Muscle layer of duodenum (tissue), 2 donors: ENCODE measurements around the gene CD68.
"Not testable (repeated sequence)": the region's sequence is repeated elsewhere in the genome, so short reads cannot be mapped to it uniquely, and the experiment has no call there.

Experiments
- H3K27ac ChIP-seq: one replicate; pipeline ENCODE4 v1.7.0; 2013; ENCODE audit warnings: mild to moderate bottlenecking, low read length
- H3K27me3 ChIP-seq: one replicate; pipeline ENCODE4 v1.7.0; 2013; ENCODE audit warnings: low read depth, mild to moderate bottlenecking, control low read depth, low read length
- H3K36me3 ChIP-seq, 2 donors: one replicate each; pipeline ENCODE4 v1.7.0; 2013; ENCODE audit warnings: low read length in 2 of 2, control low read depth in 1 of 2, mild to moderate bottlenecking in 1 of 2; ENCODE audit not compliant: insufficient read depth in 2 of 2, control insufficient read depth in 1 of 2
- H3K4me1 ChIP-seq, 2 donors: one replicate each; pipeline ENCODE4 v1.7.0; 2013; ENCODE audit warnings: low read length in 2 of 2, mild to moderate bottlenecking in 2 of 2, control low read depth in 1 of 2, moderate library complexity in 1 of 2; ENCODE audit not compliant: insufficient read depth in 2 of 2, control insufficient read depth in 1 of 2
- H3K4me3 ChIP-seq, 2 donors: one replicate each; pipeline ENCODE4 v1.7.0; 2013; ENCODE audit warnings: low read length in 2 of 2, low read depth in 1 of 2, mild to moderate bottlenecking in 1 of 2
- H3K9me3 ChIP-seq, 2 donors: one replicate each; pipeline ENCODE4 v1.7.0; 2013; ENCODE audit warnings: low read length in 2 of 2, control low read depth in 1 of 2, mild to moderate bottlenecking in 1 of 2; ENCODE audit not compliant: control insufficient read depth in 1 of 2
- donor health status: healthy.

Gene CD68

GRCh38 chr17:7586673-7587419, 7.4 kb downstream of the CD68 start:
- Histone ChIP-seq H3K27ac (peak overlapping the region; percentile 56), H3K27me3 (no peaks in the 10 kb centered on the region), H3K36me3 (peaks cover 15 to 23% of the 10 kb centered on the region in 2 donors), H3K9me3 (no peaks in the 10 kb centered on the region), H3K4me1 (peaks cover 3 to 50% of the 10 kb centered on the region in 2 donors), H3K4me3 (no peak overlapping the region)

GRCh38 chr17:7587420-7588151, 8.1 kb downstream of the CD68 start:
- H3K27me3 ChIP-seq = no peaks in the 10 kb centered on the region
- no peaks in the 10 kb centered on the region for H3K9me3 ChIP-seq
- H3K27ac ChIP-seq = peak overlapping the region; percentile 56
- H3K4me3 ChIP-seq = peak overlapping the region in 1 of 2 donors; percentile 71
- peaks cover 0 to 44% of the 10 kb centered on the region in 2 donors for H3K4me1 ChIP-seq
- H3K36me3 ChIP-seq = peaks cover 23 to 30% of the 10 kb centered on the region in 2 donors

DNA sequence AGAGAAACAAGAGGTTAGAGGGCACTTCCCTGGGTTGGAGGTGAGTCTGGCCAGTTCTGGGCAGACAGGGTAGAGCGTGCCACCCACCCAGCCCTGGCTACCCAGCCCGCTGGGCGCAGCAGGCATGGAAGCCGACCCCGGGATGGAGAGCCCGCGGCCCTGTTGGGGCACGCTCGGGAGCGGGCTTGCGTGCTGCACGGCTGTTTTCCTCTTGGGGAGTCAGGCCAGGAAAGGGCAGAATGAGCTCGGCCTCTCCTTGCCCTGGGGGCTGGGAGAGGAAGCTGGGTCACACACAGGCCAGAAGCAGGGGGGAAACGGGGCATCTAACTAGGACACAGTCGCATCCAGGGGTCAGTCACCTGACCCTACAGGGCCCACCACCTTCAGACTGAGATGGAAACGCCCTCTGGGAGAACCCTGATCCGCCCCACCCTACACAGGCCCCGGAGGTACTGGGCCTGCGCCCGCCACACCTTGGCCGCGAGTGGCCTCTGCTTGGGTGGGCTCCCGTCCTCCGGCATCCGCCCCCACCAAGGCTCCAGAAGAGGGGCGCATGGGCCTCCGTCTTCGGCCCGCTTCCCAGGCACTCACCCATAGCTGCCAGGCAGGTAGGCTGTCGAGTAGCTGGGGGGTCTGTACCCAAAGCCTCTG, 9.2 kb downstream of the CD68 start:
- H3K27me3 ChIP-seq = no peaks in the 10 kb centered on the region
- peaks cover 0 to 36% of the 10 kb centered on the region in 2 donors for H3K4me1 ChIP-seq
- no peaks in the 10 kb centered on the region for H3K9me3 ChIP-seq
- no peak overlapping the region for H3K27ac ChIP-seq
- peak overlapping the region; percentile 37 to 71 for H3K4me3 ChIP-seq
- H3K36me3 ChIP-seq = peaks cover 32 to 41% of the 10 kb centered on the region in 2 donors

DNA sequence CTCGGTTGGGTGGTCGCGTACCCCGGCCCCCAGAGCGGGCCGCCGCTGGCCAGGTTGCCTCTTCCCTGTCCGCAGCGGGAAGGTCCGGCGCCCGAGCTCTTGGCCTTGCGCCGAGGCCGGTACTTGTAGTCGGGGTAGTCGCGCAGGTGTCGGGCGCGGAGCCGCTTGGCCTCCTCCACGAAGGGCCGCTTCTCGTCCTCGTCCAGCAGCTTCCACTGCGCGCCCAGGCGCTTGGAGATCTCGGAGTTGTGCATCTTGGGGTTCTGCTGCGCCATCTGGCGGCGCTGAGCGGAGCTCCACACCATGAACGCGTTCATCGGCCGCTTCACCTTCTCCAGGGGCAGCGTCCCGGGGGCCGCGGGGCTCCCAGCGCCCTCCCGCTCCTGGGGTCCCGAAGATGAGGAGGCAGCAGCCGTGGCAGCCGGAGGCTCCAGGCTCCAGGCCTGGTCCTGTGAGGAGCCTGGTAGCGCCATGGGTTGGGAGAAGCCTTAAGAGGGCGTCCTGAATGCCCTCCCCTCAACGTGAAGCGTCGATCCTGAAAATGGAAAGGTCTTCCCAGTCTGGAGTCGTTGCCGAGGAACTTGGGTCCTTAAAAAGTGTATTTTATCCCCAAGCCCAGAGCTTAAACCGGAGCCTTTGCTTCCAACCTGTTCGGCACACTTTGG, 9.9 kb downstream of the CD68 start:
- no peaks in the 10 kb centered on the region for H3K27me3 ChIP-seq
- H3K36me3 ChIP-seq = peaks cover 39 to 45% of the 10 kb centered on the region in 2 donors
- no peak overlapping the region for H3K27ac ChIP-seq
- no peaks in the 10 kb centered on the region for H3K9me3 ChIP-seq
- H3K4me3 ChIP-seq = peak overlapping the region; percentile 37 to 71
- H3K4me1 ChIP-seq = peaks cover 0 to 34% of the 10 kb centered on the region in 2 donors

DNA sequence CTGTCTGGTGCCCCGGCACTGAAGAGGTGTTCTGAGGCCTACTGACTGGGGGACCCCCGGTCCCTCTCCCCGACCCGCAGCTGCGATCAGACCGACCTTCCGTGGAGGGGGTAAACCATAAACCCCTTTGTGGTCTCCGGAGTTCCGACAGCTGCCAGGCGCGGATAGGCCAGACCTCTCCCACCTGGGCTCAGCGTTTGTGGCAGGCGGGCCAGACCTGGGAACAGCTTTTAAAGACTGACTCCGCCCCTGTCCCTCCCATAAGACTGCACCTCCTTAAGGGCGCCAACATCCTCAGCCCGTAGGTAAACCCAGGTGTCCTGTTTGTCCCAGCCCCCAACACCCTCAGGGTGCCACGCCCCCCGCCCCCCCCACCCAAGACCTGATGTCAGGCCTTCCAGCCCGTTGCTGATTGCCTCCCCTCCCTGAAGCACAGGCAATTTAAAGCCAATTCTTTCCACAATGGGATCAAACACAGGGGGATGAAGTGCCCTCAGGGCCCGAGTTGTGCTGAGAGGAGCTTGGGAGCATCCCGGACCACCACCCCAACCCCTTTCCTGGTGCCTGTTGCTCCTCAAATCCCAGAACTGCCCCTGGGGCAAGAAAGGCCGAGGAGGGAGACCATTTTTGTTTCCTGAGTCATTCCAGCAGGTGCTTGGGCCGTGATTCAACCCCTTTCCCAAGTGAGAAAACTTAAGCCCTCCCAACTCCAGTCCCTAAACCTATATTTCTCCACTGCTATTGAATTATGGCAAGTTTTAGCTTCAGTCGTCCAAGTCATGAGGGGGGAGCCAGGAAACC, 10.7 kb downstream of the CD68 start, which contains the start of gene SOX15:
Gene SOX15 (minus strand): TSS at position 204 of the 801 bp plus-strand sequence. CDS start 418 bp downstream, outside the sequence.
- Histone ChIP-seq H3K4me1 (peaks cover 0 to 26% of the 10 kb centered on the region in 2 donors), H3K36me3 (peaks cover 43 to 52% of the 10 kb centered on the region in 2 donors), H3K27me3 (no peaks in the 10 kb centered on the region), H3K27ac (no peak within 1 kb of the TSS), H3K9me3 (no peaks in the 10 kb centered on the region), H3K4me3 (peak within 1 kb of the TSS; percentile 37 to 71)

- Histone ChIP-seq H3K27me3 (no peaks in the 10 kb centered on the region), H3K4me1 (peaks cover 0 to 23% of the 10 kb centered on the region in 2 donors), H3K36me3 (peaks cover 47 to 58% of the 10 kb centered on the region in 2 donors), H3K4me3 (no peak overlapping the region), H3K27ac (no peak overlapping the region), H3K9me3 (no peaks in the 10 kb centered on the region)
Observed at GRCh38 chr17:7590743-7591142, 11.3 kb downstream of the CD68 start.

DNA sequence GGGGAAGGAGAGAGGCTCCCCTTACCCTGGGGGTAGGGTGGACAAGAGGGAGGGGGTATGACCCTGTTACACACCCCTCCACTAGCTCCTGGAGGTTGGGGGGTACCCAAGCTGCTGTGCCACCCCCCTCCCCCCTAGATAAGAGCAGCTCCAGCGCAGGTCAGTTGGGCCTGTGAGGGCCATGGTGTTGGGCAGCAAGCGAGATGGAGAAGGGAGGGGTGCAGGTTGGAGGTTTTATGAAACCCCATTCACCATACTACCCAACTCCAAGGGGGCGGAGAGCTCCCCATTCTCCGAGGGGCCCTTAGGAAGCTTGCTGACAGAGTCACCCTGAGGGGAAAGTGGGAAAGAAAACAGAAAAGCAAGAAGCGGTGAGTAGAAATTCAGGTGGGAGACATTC, 12.2 kb downstream of the CD68 start:
- H3K36me3 ChIP-seq = peaks cover 50 to 67% of the 10 kb centered on the region in 2 donors

DNA sequence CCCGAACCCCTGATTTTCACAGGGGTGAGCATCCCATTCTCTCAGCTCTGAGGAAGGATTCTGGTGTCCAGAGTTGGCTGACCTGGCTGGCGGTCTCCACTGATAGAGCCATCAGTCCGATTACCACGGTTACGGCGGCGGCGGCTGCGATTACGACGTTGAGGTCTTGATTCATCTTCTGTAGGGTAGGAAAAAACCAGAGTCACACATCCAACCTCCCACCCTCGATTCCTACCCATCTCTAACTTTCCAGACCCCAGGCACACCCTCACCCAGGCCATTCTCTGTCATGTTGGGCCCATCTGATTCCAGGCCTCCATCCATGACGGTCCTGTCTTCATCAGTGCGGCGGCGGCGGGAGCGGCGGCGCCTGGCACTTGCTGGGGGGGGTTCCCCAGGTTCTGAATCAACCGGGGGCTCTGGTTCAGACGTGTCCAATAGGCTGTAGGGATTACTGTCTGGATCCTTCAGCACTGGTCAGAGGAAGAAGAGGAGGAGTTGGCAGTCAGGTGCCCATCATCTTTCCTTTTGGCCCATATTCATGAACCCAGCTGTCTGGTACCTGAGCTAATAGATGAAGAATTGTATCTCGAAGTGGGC, 13.1 kb downstream of the CD68 start:
- Histone ChIP-seq H3K4me3 (no peak overlapping the region), H3K27me3 (no peaks in the 10 kb centered on the region), H3K4me1 (peaks cover 0 to 14% of the 10 kb centered on the region in 2 donors), H3K36me3 (peaks cover 42 to 67% of the 10 kb centered on the region in 2 donors), H3K9me3 (no peaks in the 10 kb centered on the region), H3K27ac (no peak overlapping the region)

More for the DNA sequence above, 12.2 kb downstream of the CD68 start:
- no peak overlapping the region for H3K4me3 ChIP-seq
- H3K9me3 ChIP-seq = no peaks in the 10 kb centered on the region
- peaks cover 0 to 18% of the 10 kb centered on the region in 2 donors for H3K4me1 ChIP-seq
- no peaks in the 10 kb centered on the region for H3K27me3 ChIP-seq
- H3K27ac ChIP-seq = no peak overlapping the region

DNA sequence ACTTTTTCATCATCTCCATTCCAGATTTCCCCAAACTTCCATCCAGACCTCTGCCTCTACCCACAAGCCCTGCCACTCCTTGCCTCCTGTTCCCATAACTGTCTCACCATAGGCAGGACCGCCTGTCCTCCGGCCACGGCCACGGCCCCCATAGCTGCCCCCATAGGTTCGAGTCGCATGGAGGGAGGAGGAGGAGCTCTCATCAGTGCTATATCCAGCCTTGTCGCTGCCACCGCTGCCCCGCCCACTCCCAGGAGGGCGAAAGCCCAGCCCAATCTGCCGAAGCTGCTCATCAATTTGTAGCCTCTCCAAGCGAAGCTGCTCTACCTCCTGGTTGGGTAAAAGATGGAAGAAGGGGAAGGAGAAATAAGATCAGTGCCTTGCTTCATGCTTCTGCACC, 13.9 kb downstream of the CD68 start:
- H3K9me3 ChIP-seq = no peaks in the 10 kb centered on the region
- H3K4me1 ChIP-seq = peaks cover 0 to 8% of the 10 kb centered on the region in 2 donors
- H3K4me3 ChIP-seq = no peak overlapping the region
- peaks cover 42 to 69% of the 10 kb centered on the region in 2 donors for H3K36me3 ChIP-seq
- no peak overlapping the region for H3K27ac ChIP-seq
- no peaks in the 10 kb centered on the region for H3K27me3 ChIP-seq

GRCh38 chr17:7597561-7597960, 18.1 kb downstream of the CD68 start:
- not testable (repeated sequence) for H3K4me1 ChIP-seq, H3K4me3 ChIP-seq, H3K9me3 ChIP-seq, H3K27me3 ChIP-seq, H3K27ac ChIP-seq
- peaks cover 39 to 86% of the 10 kb centered on the region in 2 donors for H3K36me3 ChIP-seq
